IMR-90 (cell line): ENCODE results near the gene CREB5. TPM values are rescaled to one million over a fixed set of nuclear protein-coding genes. Genes with fewer than 3 reads are reported as not detected.

Source experiments
- ATAC-seq: fragments of 200-7000 bp; cut with Tn5 transposase; 2 replicates; pipeline ENCODE4 v1.9.1; 2020; ENCODE audit warnings: low read depth, mild to moderate bottlenecking, moderate library complexity
- BruUV-seq: library from RNA; stranded (reverse); fragments of 400-500 nt; replicated peaks from 2 replicates; lab custom pipeline; 2021; lab: Mats Ljungman, UMichigan
- CTCF ChIA-PET: fragments of 300-600 bp; formaldehyde crosslinking; extraction: SDS; loops from one replicate; lab custom pipeline; 2021; ENCODE audit warnings: antibody characterized with exemption; lab: Yijun Ruan, JAX
- POLR2A ChIA-PET: fragments of 300-600 bp; sonication (Branson Sonifier 250); formaldehyde crosslinking; loops from one replicate; lab custom pipeline; 2022; ENCODE audit warnings: antibody characterized with exemption; ENCODE audit not compliant: unreplicated experiment; lab: Charles Lee
- DNase-seq: peaks from one replicate; pipeline ENCODE4 v3.0.0; 2013
- H2AFZ ChIP-seq: replicated peaks from 2 replicates; pipeline ENCODE3; 2013; ENCODE audit warnings: low read length, mild to moderate bottlenecking; ENCODE audit not compliant: poor library complexity
- H2AK5ac ChIP-seq: 2 replicates; pipeline ENCODE4 v1.6.1; 2013; ENCODE audit warnings: low read depth, low read length, inconsistent platforms
- H2AK9ac ChIP-seq: replicated peaks from 2 replicates; pipeline ENCODE3; 2013; ENCODE audit warnings: mild to moderate bottlenecking, low read depth, low read length, moderate library complexity; ENCODE audit not compliant: poor library complexity
- H2BK120ac ChIP-seq: 2 replicates; pipeline ENCODE4 v1.6.1; 2013; ENCODE audit warnings: low read depth, low read length, inconsistent platforms
- H2BK15ac ChIP-seq: 3 replicates; pipeline ENCODE4 v1.6.1; 2013; ENCODE audit warnings: low read depth, low read length, inconsistent platforms
- H2BK20ac ChIP-seq: 2 replicates; pipeline ENCODE4 v1.6.1; 2013; ENCODE audit warnings: low read depth, mild to moderate bottlenecking, inconsistent platforms, low read length, moderate library complexity
- H2BK5ac ChIP-seq: 2 replicates; pipeline ENCODE4 v1.6.1; 2013; ENCODE audit warnings: mild to moderate bottlenecking, low read depth, low read length, inconsistent platforms; ENCODE audit not compliant: poor library complexity, severe bottlenecking
- H3K14ac ChIP-seq: replicated peaks from 2 replicates; pipeline ENCODE4 v1.6.1; 2013; ENCODE audit warnings: low read depth, low read length, inconsistent platforms
- H3K18ac ChIP-seq: 2 replicates; pipeline ENCODE4 v1.6.1; 2013; ENCODE audit warnings: low read depth, low read length, control low read depth
- H3K23ac ChIP-seq: 2 replicates; pipeline ENCODE4 v1.6.1; 2013; ENCODE audit warnings: low read depth, low read length, inconsistent platforms
- H3K27ac ChIP-seq: 2 replicates; pipeline ENCODE4 v1.5.1; 2013; ENCODE audit warnings: mild to moderate bottlenecking, control low read depth, low read length; ENCODE audit not compliant: insufficient read depth
- H3K27me3 ChIP-seq: 2 replicates; pipeline ENCODE4 v1.6.1; 2013; ENCODE audit warnings: low read length; ENCODE audit not compliant: control insufficient read depth, insufficient read depth
- H3K36me3 ChIP-seq: 2 replicates; pipeline ENCODE4 v1.6.1; 2013; ENCODE audit warnings: low read length, mixed read lengths; ENCODE audit not compliant: control insufficient read depth, insufficient read depth
- H3K4ac ChIP-seq: 2 replicates; pipeline ENCODE4 v1.6.1; 2013; ENCODE audit warnings: low read depth, low read length, inconsistent platforms
- H3K4me1 ChIP-seq: 2 replicates; pipeline ENCODE4 v1.6.1; 2013; ENCODE audit warnings: low read length, mixed read lengths; ENCODE audit not compliant: control insufficient read depth, insufficient read depth
- H3K4me2 ChIP-seq: 2 replicates; pipeline ENCODE4 v1.6.1; 2013; ENCODE audit warnings: low read depth, mild to moderate bottlenecking, control low read depth, low read length, moderate library complexity
- H3K4me3 ChIP-seq: 2 replicates; pipeline ENCODE4 v1.5.1; 2013; ENCODE audit warnings: low read depth, mild to moderate bottlenecking, control low read depth, low read length, moderate library complexity; ENCODE audit not compliant: insufficient read depth
- H3K56ac ChIP-seq: 2 replicates; pipeline ENCODE4 v1.6.1; 2013; ENCODE audit warnings: low read length, inconsistent platforms; ENCODE audit not compliant: insufficient read depth; ENCODE audit errors: extremely low read depth
- H3K79me1 ChIP-seq, 2 experiments: 2 replicates each; pipeline ENCODE4 v1.6.1; 2013; ENCODE audit warnings: low read length in 2 of 2, inconsistent platforms in 1 of 2, low read depth in 1 of 2
- H3K9ac ChIP-seq: 2 replicates; pipeline ENCODE4 v1.6.1; 2013; ENCODE audit warnings: low read depth, low read length, control low read depth
- H3K9me1 ChIP-seq: 2 replicates; pipeline ENCODE4 v1.6.1; 2013; ENCODE audit warnings: low read length, inconsistent platforms; ENCODE audit not compliant: insufficient read depth
- H3K9me3 ChIP-seq: 2 replicates; pipeline ENCODE4 v1.6.1; 2013; ENCODE audit warnings: low read length; ENCODE audit not compliant: control insufficient read depth, insufficient read depth
- H4K20me1 ChIP-seq: 2 replicates; pipeline ENCODE4 v1.6.1; 2013; ENCODE audit warnings: low read length, inconsistent platforms; ENCODE audit not compliant: insufficient read depth
- H4K5ac ChIP-seq: 2 replicates; pipeline ENCODE4 v1.6.1; 2013; ENCODE audit warnings: mild to moderate bottlenecking, low read depth, low read length, control low read depth
- H4K8ac ChIP-seq, 2 experiments: 2 replicates each; pipeline ENCODE4 v1.6.1; 2013; ENCODE audit warnings: low read depth in 2 of 2, low read length in 2 of 2, control low read depth in 1 of 2, inconsistent platforms in 1 of 2
- H4K91ac ChIP-seq: 2 replicates; pipeline ENCODE4 v1.6.1; 2013; ENCODE audit warnings: low read depth, low read length, inconsistent platforms; ENCODE audit not compliant: insufficient read depth
- NFE2L2 ChIP-seq: fragments of 150-350 bp; IDR thresholded peaks from 2 replicates; pipeline ENCODE4 v1.6.1; 2016; ENCODE audit warnings: low read depth, mild to moderate bottlenecking, low read length
- USF2 ChIP-seq: fragments of 150-350 bp; IDR thresholded peaks from 2 replicates; pipeline ENCODE4 v1.6.1; 2017; ENCODE audit warnings: mild to moderate bottlenecking, antibody characterized with exemption, low read length, low read depth
- WGBS, 2 experiments: methylation state at CpG; one replicate each; pipeline versions ENCODE4 v1.1.5 to v1.1.7; 2013; ENCODE audit warnings: missing lambda C conversion rate in 2 of 2; ENCODE audit not compliant: insufficient read length in 1 of 2; ENCODE audit errors: extremely low coverage in 2 of 2; 5-methylcytosine and 5-hydroxymethylcytosine counted together
- dilution Hi-C: fragments of 300-500 bp; cut with HindIII; formaldehyde crosslinking; loops from one replicate; pipeline ENCODE4 v1.14.3; 2018; ENCODE audit warnings: low sequenced_read_pairs; ENCODE audit not compliant: unreplicated experiment
- in situ Hi-C: fragments of 300-500 bp; cut with MboI; formaldehyde crosslinking; loops from 3 replicates; pipeline ENCODE4 v1.14.3; 2019; ENCODE audit warnings: low sequenced_read_pairs, inconsistent platforms, mixed read lengths
- intact Hi-C: fragments of 100-400 bp; cut with micrococcal nuclease; formaldehyde crosslinking; loops from 2 replicates; pipeline ENCODE4 v1.10.0; 2022
- polyA plus RNA-seq, 3 experiments: library from polyadenylated mRNA; depleted of rRNA; stranded (reverse); fragments of >200 nt; gene quantifications; 2 replicates each; pipeline ENCODE4 v1.2.3, GENCODE V29; 2012; ENCODE audit warnings: low replicate concordance in 1 of 3
- total RNA-seq: library from RNA; depleted of rRNA; stranded (reverse); fragments of >200 nt; gene quantifications from 2 replicates; pipeline ENCODE4 v1.2.3, GENCODE V29; 2012

The CREB5 gene
- total and polyA plus RNA-seq, 2 of the 4 experiments (the other 2 are of a cell fraction): 7.3 to 13.1 TPM

- CTCF ChIA-PET: interaction anchor here (0.7 kb wide), 1 partner anchor 387 kb away, joined by 3 read pairs; no protein-coding TSS in a partner anchor
Measured at GRCh38 chr7:28681693-28682310, 269.5 kb downstream of the CREB5 start.

More at GRCh38 chr7:28681693-28682310, 269.5 kb downstream of the CREB5 start:
- ATAC-seq (no peak), DNase-seq (no peak)
- H3K4me2 ChIP-seq: no peak overlapping the region
- H2AK9ac ChIP-seq: no peak overlapping the region
- no peaks in the 10 kb centered on the region for H3K36me3 ChIP-seq
- H3K56ac ChIP-seq: no peak overlapping the region
- dilution Hi-C loops: no loop called here
- no peak overlapping the region for H2AFZ ChIP-seq
- H3K4ac ChIP-seq: no peak overlapping the region
- in situ Hi-C loops: no loop called here
- H4K8ac ChIP-seq: no peak overlapping the region
- no peak overlapping the region for H4K91ac ChIP-seq
- intact Hi-C loops: loop anchor here (5.0 kb wide), 1 partner anchor 35 kb away; no protein-coding TSS in a partner anchor
- H3K27ac ChIP-seq: no peak overlapping the region
- H3K4me1 ChIP-seq: no peaks in the 10 kb centered on the region; the same call in 1 of the 2 replicates
- no CpG with 5 or more reads among the region's 5 CpGs for WGBS, 2 experiments
- no peaks in the 10 kb centered on the region for H3K27me3 ChIP-seq
- no peak overlapping the region for H4K5ac ChIP-seq
- POLR2A ChIA-PET: no interaction called here
- H2AK5ac ChIP-seq: no peak overlapping the region
- H3K9me1 ChIP-seq: no peaks in the 10 kb centered on the region
- no peaks in the 10 kb centered on the region for H4K20me1 ChIP-seq
- no peak overlapping the region for H3K14ac ChIP-seq
- no peak overlapping the region for H2BK120ac ChIP-seq
- H3K18ac ChIP-seq: no peak overlapping the region
- no peak overlapping the region for H3K9ac ChIP-seq
- H2BK20ac ChIP-seq: no peak overlapping the region
- H3K9me3 ChIP-seq: no peaks in the 10 kb centered on the region
- no peak overlapping the region for H2BK15ac ChIP-seq
- no peak overlapping the region for H3K23ac ChIP-seq
- TF ChIP-seq USF2: no peak
- TF ChIP-seq NFE2L2: peak; percentile 68; the same call in 1 of the 2 replicates
- H3K4me3 ChIP-seq: no peak overlapping the region
- no peaks in the 10 kb centered on the region for H3K79me1 ChIP-seq
- BruUV-seq: no TSS peak
- no peak overlapping the region for H2BK5ac ChIP-seq
